Sigmoid colon (tissue), 4 donors: ENCODE data around the gene LY86.

ENCODE experiments used
- POLR2A ChIP-seq, 2 donors: fragments of 450-650 bp; IDR thresholded peaks; one replicate each; pipeline ENCODE4 v1.6.1; 2016; ENCODE audit warnings: antibody characterized with exemption in 2 of 2, mild to moderate bottlenecking in 2 of 2, moderate library complexity in 2 of 2
- POLR2AphosphoS5 ChIP-seq, 4 donors: sonication (generic); formaldehyde crosslinking; IDR thresholded peaks; one replicate each; pipeline ENCODE4 v1.6.1; 2017; ENCODE audit warnings: antibody characterized with exemption in 4 of 4
- TF ChIP-seq, protein P1 (sequence below), 4 experiments: fragments of 450-650 bp in 3 of 4; fragments of 200-600 bp in 1 of 4; IDR thresholded peaks; one replicate each; pipeline ENCODE4 v1.5.1; 2016 to 2019; ENCODE audit warnings: antibody characterized with exemption in 4 of 4, mild to moderate bottlenecking in 3 of 4, moderate library complexity in 2 of 4

DNA sequence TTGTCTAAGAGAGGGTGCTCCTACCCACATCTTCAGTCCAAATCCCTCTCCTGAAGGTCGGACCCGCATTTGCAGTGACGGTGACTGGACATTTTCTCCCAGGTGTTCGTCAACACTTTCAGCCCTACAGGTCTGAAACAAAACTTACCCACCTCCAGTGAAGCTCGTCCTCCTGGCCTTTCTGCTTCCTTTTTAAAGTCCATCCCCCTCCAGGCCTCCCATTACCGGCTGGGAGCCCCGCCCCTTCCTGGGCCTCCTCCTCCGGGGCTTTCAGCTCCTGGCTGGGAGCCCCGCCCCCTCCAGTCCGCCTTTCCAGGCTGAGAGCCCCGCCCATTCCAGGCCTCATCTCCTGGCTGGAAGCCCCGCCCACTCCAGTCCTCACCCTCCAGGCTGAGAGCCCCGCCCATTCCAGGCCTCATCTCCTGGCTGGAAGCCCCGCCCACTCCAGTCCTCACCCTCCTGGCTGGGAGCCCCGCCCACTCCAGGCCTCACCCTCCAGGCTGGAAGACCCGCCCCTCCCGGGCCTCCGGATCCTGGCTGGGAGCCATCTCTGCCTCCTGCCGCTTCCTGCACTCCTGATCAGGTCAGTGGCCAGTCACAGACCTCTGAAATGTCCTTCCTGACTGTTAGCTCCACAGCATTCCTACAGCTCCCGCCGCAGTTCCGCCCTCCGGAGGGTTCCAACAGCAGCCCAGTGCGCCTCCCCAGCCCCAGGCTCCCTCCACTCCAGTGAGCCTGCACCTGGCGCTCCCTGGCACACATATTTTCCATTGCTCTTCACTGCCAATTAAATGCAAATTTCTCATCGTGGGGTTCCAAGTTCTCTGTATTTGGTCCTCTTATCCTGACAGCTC lies 98.5 kb downstream of the LY86 start:
- TF ChIP-seq, protein P1, sequence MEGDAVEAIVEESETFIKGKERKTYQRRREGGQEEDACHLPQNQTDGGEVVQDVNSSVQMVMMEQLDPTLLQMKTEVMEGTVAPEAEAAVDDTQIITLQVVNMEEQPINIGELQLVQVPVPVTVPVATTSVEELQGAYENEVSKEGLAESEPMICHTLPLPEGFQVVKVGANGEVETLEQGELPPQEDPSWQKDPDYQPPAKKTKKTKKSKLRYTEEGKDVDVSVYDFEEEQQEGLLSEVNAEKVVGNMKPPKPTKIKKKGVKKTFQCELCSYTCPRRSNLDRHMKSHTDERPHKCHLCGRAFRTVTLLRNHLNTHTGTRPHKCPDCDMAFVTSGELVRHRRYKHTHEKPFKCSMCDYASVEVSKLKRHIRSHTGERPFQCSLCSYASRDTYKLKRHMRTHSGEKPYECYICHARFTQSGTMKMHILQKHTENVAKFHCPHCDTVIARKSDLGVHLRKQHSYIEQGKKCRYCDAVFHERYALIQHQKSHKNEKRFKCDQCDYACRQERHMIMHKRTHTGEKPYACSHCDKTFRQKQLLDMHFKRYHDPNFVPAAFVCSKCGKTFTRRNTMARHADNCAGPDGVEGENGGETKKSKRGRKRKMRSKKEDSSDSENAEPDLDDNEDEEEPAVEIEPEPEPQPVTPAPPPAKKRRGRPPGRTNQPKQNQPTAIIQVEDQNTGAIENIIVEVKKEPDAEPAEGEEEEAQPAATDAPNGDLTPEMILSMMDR (IDR thresholded peaks at IDR 0.05): no peak
- TF ChIP-seq POLR2A (IDR thresholded peaks at IDR 0.05): peak in 1 of 2 donors; percentile 57
- TF ChIP-seq POLR2AphosphoS5 (IDR thresholded peaks at IDR 0.05): peak in 2 of 4 donors; percentile 14 to 29
